ENCODE data around the gene PPP1R37.

- TF ChIP-seq CTCF (IDR thresholded peaks at IDR 0.05; ENCODE audit: extremely low read depth in 1 of 2, insufficient read depth in 1 of 2, low read depth in 1 of 2, low read length in 2 of 2) (no peak), MYC (IDR thresholded peaks at IDR 0.05; ENCODE audit: low read depth, low read length) (no peak), FOS (IDR thresholded peaks at IDR 0.05; ENCODE audit: borderline replicate concordance, insufficient read depth, low read length) (no peak), POLR2A (IDR thresholded peaks at IDR 0.05; ENCODE audit: low read depth, low read length) (no peak), POLR2AphosphoS5 (IDR thresholded peaks at IDR 0.05; ENCODE audit: insufficient read depth, low read depth, low read length) (no peak), EZH2 (IDR thresholded peaks at IDR 0.05; ENCODE audit: borderline replicate concordance, low read depth, low read length, severe bottlenecking) (no peak), GATA2 (IDR thresholded peaks at IDR 0.05; ENCODE audit: insufficient read depth, insufficient read length, low read depth, low read length) (no peak)
- TF ChIP-seq, protein P1, sequence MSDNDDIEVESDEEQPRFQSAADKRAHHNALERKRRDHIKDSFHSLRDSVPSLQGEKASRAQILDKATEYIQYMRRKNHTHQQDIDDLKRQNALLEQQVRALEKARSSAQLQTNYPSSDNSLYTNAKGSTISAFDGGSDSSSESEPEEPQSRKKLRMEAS (IDR thresholded peaks at IDR 0.05; ENCODE audit: insufficient read depth, insufficient read length): no peak
These were observed 34.3 kb upstream of the PPP1R37 start for GRCh38 chr19:45058622-45059159.

All from endothelial cell of umbilical vein (primary cell).